Hepatocyte (in vitro differentiated cells): ENCODE data around the gene GNPTG.

Source experiments
- CTCF ChIP-seq: fragments of 200-600 bp; sonication (generic); IDR thresholded peaks from 2 replicates; pipeline ENCODE4 v1.5.1; 2016; ENCODE audit warnings: antibody characterized with exemption, mild to moderate bottlenecking; ENCODE audit not compliant: poor library complexity
- EZH2 ChIP-seq: fragments of 200-600 bp; sonication (generic); IDR thresholded peaks from 2 replicates; pipeline ENCODE4 v1.6.1; 2016; ENCODE audit warnings: antibody characterized with exemption, mild to moderate bottlenecking, borderline replicate concordance

DNA sequence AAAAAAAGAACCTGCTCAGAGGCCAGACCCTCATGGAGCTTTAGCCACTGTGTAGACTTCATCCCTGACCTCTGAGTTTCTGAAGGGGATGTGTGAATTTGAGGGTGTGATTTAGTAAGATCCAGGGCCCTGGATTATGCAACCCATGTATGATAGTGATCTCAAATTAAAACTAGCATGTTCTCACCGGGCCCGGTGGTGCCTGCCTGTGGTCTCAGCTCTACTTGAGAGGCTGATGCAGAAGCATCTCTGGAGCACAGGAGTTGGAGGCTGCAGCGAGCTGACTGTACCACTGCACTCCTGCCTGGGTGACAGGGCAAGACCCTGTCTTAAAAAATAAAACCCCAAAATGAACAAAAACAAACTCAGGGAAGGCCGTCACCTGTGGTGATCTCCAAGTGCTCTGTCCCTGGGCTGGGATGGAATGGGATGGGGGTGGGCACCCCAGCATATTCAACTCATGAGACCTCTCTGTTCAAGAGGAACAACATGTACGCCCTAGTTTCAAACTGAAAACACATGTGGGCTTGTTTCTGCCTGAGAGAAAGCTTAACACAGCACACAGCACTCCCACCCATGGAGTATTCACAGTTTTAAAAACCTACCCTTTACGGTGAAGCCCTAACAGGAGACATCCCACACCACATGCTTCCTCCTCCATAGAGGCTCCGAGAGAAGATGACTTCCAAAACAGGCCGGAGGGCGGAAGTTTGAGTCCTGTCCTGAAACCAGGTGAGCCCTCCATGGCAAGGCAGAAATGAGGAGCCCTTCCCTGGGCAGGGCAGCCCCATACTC, 30.1 kb downstream of the GNPTG start:
- TF ChIP-seq CTCF (no peak), EZH2 (no peak)
